Tibial nerve (tissue), 4 donors: ENCODE measurements around the gene MUL1. TPM values are rescaled to one million over a fixed set of nuclear protein-coding genes. Genes with fewer than 3 reads are reported as not detected.
A peak's percentile ranks its signal among the peaks of the same experiment; 100 is the strongest.

Experiments
- DNase-seq, 2 donors: peaks; one replicate each; pipeline ENCODE4 v3.0.0-alpha.2; 2019; ENCODE audit warnings: low spot score in 2 of 2
- H3K27ac ChIP-seq, 4 donors: fragments of 200-600 bp; sonication (generic) in 3 of 4; one replicate each; pipeline ENCODE4 v1.5.1; 2017 to 2019; ENCODE audit warnings: mild to moderate bottlenecking in 1 of 4
- H3K27me3 ChIP-seq, 2 donors: fragments of 200-600 bp; sonication (generic) in 1 of 2; one replicate each; pipeline versions ENCODE4 v1.5.1 to v1.6.0; 2017 to 2019
- H3K36me3 ChIP-seq, 3 donors: fragments of 200-600 bp; sonication (generic); one replicate each; pipeline ENCODE4 v1.5.1; 2018 to 2019
- H3K4me1 ChIP-seq, 4 donors: fragments of 200-600 bp; sonication (generic) in 3 of 4; one replicate each; pipeline ENCODE4 v1.5.1; 2017 to 2019
- H3K4me3 ChIP-seq, 4 donors: fragments of 200-600 bp; sonication (generic) in 3 of 4; one replicate each; pipeline ENCODE4 v1.5.1; 2017 to 2019; ENCODE audit warnings: mild to moderate bottlenecking in 1 of 4, moderate library complexity in 1 of 4
- H3K9me3 ChIP-seq, 4 donors: fragments of 200-600 bp; sonication (generic) in 3 of 4; one replicate each; pipeline ENCODE4 v1.5.1; 2017 to 2019
- EP300 ChIP-seq, 2 donors: sonication (generic); formaldehyde crosslinking; IDR thresholded peaks; one replicate each; pipeline ENCODE4 v1.6.1; 2017; ENCODE audit warnings: antibody characterized with exemption in 2 of 2, mild to moderate bottlenecking in 1 of 2
- POLR2A ChIP-seq, 2 donors: fragments of 450-650 bp; IDR thresholded peaks; one replicate each; pipeline ENCODE4 v1.6.1; 2017; ENCODE audit warnings: antibody characterized with exemption in 2 of 2, mild to moderate bottlenecking in 2 of 2, moderate library complexity in 2 of 2
- WGBS, 2 donors: methylation state at CpG; one replicate each; pipeline ENCODE4 v1.1.5; 2018; 5-methylcytosine and 5-hydroxymethylcytosine counted together
- total RNA-seq, 4 donors: library from RNA; depleted of rRNA; stranded (reverse); fragments of >200 nt; gene quantifications; one replicate each; pipeline ENCODE4 v1.1.0, GENCODE V29; 2016
- TF ChIP-seq, protein P1 (sequence below), 5 experiments: fragments of 200-600 bp in 3 of 5; fragments of 450-650 bp in 2 of 5; sonication (generic) in 3 of 5; IDR thresholded peaks; one replicate each; pipeline ENCODE4 v1.5.1; 2016 to 2019; ENCODE audit warnings: antibody characterized with exemption in 5 of 5, mild to moderate bottlenecking in 3 of 5, moderate library complexity in 2 of 5

Gene MUL1
- total RNA-seq, 4 donors from 2014 or later, result 27.5 to 31.2 (median 30.6) TPM

GRCh38 chr1:20486457-20487235 lies 21.3 kb downstream of the MUL1 start:
- Histone ChIP-seq H3K36me3 (no peaks in the 10 kb centered on the region), H3K9me3 (no peaks in the 10 kb centered on the region), H3K27ac (peak overlapping the region in 3 of 4 donors; percentile 58 to 85 (median 83)), H3K4me1 (peaks cover 0 to 39% (median 16%) of the 10 kb centered on the region in 4 donors), H3K27me3 (peaks cover 0 to 50% of the 10 kb centered on the region in 2 donors), H3K4me3 (peak overlapping the region; percentile 34 to 70 (median 56))
- DNase-seq, result no peak
- WGBS, 2 donors, result 0 to 1% methylated on average over 19 to 32 of the region's 51 CpGs
- no peak for TF ChIP-seq POLR2A (IDR thresholded peaks at IDR 0.05)
- no peak for TF ChIP-seq EP300 (IDR thresholded peaks at IDR 0.05)
- TF ChIP-seq, protein P1, sequence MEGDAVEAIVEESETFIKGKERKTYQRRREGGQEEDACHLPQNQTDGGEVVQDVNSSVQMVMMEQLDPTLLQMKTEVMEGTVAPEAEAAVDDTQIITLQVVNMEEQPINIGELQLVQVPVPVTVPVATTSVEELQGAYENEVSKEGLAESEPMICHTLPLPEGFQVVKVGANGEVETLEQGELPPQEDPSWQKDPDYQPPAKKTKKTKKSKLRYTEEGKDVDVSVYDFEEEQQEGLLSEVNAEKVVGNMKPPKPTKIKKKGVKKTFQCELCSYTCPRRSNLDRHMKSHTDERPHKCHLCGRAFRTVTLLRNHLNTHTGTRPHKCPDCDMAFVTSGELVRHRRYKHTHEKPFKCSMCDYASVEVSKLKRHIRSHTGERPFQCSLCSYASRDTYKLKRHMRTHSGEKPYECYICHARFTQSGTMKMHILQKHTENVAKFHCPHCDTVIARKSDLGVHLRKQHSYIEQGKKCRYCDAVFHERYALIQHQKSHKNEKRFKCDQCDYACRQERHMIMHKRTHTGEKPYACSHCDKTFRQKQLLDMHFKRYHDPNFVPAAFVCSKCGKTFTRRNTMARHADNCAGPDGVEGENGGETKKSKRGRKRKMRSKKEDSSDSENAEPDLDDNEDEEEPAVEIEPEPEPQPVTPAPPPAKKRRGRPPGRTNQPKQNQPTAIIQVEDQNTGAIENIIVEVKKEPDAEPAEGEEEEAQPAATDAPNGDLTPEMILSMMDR (IDR thresholded peaks at IDR 0.05), result no peak

DNA sequence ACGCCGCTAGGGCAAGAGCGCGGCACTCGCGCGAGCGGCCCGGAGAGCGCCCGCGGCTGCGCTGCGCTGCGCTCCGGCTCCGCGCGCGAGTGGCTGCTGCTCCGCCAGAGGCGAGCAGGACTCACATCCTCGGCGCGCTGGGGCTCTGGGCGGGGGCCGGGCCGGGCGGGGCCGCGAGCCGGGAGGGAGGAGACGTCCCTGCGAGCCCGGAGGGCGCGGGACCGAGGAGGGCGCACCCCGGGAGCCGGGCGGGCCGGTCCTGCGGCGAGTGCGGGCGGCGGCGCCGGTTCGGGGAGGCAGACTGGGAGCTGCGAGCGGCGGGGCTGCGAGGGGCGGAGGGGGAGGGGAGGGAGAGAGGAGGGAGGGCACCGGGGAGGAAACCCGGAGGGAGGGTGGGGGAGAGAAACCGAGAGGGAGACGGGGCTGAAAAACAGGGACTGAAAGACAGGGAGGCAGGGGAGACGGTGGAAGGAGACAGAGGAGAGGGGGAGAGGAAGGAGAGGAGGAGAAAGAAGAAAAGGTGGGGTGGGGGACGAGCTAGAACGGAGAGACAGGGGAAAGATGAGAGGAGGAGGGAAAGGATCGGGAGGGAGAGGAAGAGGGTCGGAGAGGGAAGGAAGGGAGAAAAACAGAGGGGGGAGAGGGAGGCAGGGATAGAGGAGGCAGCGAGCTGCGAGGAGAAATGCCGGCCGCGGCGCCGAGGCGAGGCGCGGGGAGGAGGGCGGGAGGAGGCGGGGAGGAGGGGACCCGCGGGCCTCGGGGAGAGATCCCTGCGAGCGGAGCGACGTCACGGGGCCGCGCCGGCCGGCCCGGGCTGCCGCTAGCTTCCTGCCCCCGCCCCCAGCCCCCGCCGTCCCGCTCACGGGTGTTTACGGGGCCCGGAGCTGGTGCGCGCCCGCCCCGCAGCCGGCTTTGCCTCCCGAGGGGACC lies 22.2 kb downstream of the MUL1 start, which contains the start of gene CAMK2N1:
Gene CAMK2N1 (minus strand): TSS at position 684 of the 930 bp plus-strand sequence. CDS start 831 bp downstream, outside the sequence.
- TF ChIP-seq, protein P1 (IDR thresholded peaks at IDR 0.05), result no peak
- TF ChIP-seq POLR2A (IDR thresholded peaks at IDR 0.05), result no peak
- no peak for TF ChIP-seq EP300 (IDR thresholded peaks at IDR 0.05)
- Histone ChIP-seq H3K27ac (peak within 1 kb of the TSS in 3 of 4 donors; percentile 58 to 85 (median 83)), H3K4me3 (peak within 1 kb of the TSS; percentile 34 to 70 (median 56)), H3K4me1 (peaks cover 0 to 39% (median 16%) of the 10 kb centered on the region in 4 donors), H3K27me3 (peaks cover 0 to 58% of the 10 kb centered on the region in 2 donors), H3K36me3 (no peaks in the 10 kb centered on the region), H3K9me3 (no peaks in the 10 kb centered on the region)
- DNase-seq, result no peak
- WGBS, 2 donors, result 1% methylated on average over 30 to 51 of the region's 104 CpGs

GRCh38 chr1:20484519-20485462 lies 23.2 kb downstream of the MUL1 start:
- H3K9me3 ChIP-seq, result no peaks in the 10 kb centered on the region
- peaks cover 0 to 39% (median 16%) of the 10 kb centered on the region in 4 donors for H3K4me1 ChIP-seq
- WGBS, 2 donors, result 1% methylated on average over 46 to 51 of the region's 89 CpGs
- TF ChIP-seq, protein P1 (IDR thresholded peaks at IDR 0.05), result no peak
- no peak for TF ChIP-seq EP300 (IDR thresholded peaks at IDR 0.05)
- H3K36me3 ChIP-seq, result no peaks in the 10 kb centered on the region
- H3K4me3 ChIP-seq, result peak overlapping the region; percentile 25 to 70 (median 38)
- DNase-seq, result no peak
- H3K27me3 ChIP-seq, result peaks cover 0 to 67% of the 10 kb centered on the region in 2 donors
- peak overlapping the region in 1 of 4 donors; percentile 47 for H3K27ac ChIP-seq

DNA sequence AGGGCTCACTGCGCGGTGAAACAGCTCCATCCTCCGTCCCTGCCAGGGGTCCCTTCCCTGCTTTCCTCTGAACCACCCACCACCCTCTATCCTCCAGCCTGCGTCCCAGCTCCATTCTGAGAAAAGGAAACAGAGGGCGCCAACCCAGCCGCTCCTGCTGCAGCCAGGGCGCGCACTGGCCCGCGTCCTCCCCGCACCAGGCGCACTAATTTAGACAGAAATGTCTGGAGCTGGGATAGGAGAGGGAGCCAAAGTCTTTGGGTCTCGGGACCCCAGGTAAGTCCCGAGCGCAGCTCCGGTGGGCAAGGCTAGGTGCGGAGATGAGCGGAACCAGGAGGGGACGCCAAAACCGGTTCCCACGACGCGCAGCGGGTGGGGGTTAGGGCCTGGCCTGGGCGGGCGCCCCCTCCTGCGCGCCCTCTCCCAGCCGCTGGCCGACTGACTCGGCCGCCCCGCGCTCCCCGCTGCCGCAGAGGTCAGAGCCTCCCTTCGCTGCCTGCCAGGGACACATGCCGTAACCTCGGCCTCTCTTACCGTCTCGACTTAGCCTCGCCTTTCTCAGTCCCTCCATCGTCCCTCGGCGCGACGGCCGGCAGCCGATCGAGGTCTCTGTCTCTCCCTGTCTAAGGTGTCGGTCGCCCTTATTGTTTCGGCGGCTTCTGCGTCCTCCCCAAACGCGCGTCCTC lies 24.0 kb downstream of the MUL1 start:
- TF ChIP-seq, protein P1 (IDR thresholded peaks at IDR 0.05), result no peak
- no peak for TF ChIP-seq POLR2A (IDR thresholded peaks at IDR 0.05)
- Histone ChIP-seq H3K4me3 (peak overlapping the region; percentile 25 to 70 (median 38)), H3K4me1 (peaks cover 0 to 39% (median 16%) of the 10 kb centered on the region in 4 donors), H3K9me3 (no peaks in the 10 kb centered on the region), H3K36me3 (no peaks in the 10 kb centered on the region), H3K27me3 (peaks cover 0 to 69% of the 10 kb centered on the region in 2 donors), H3K27ac (peak overlapping the region in 1 of 4 donors; percentile 47)
- DNase-seq, result no peak
- 3 to 6% methylated on average over 44 to 58 of the region's 58 CpGs for WGBS, 2 donors
